GM12878 (cell line): ENCODE measurements around the gene LDLRAP1. TPM values are rescaled to one million over a fixed set of nuclear protein-coding genes. Genes with fewer than 3 reads are reported as not detected.

ENCODE experiments used
- ATAC-seq: fragments of 200-7000 bp; cut with Tn5 transposase; 3 replicates; pipeline ENCODE4 v1.9.1; 2020; ENCODE audit warnings: mild to moderate bottlenecking, moderate library complexity
- BruUV-seq: library from RNA; stranded (reverse); fragments of 400-500 nt; replicated peaks from 2 replicates; lab custom pipeline; 2021; lab: Mats Ljungman, UMichigan
- CTCF ChIA-PET: fragments of 300-600 bp; sonication (Branson Sonifier 250); formaldehyde crosslinking; extraction: SDS; loops from one replicate; lab custom pipeline; 2021; ENCODE audit warnings: inconsistent platforms; lab: Yijun Ruan, JAX
- POLR2A ChIA-PET: fragments of 350-600 bp; formaldehyde crosslinking; extraction: SDS; loops from one replicate; lab custom pipeline; 2021; ENCODE audit warnings: inconsistent platforms; lab: Charles Lee
- RAD21 ChIA-PET: fragments of 300-600 bp; sonication (Branson Sonifier 250); formaldehyde crosslinking; loops from one replicate; lab custom pipeline; 2023; ENCODE audit warnings: antibody characterized with exemption; ENCODE audit not compliant: unreplicated experiment; lab: Charles Lee
- SMC1A ChIA-PET: fragments of 300-600 bp; sonication (Branson Sonifier 250); formaldehyde crosslinking; loops from one replicate; lab custom pipeline; 2023; ENCODE audit not compliant: unreplicated experiment, uncharacterized antibody; lab: Charles Lee
- DNase-seq: peaks from one replicate; pipeline ENCODE4 v3.0.0-alpha.2; 2011; ENCODE audit warnings: low read depth, low spot score
- FAIRE-seq: peaks from 3 replicates; lab custom pipeline; 2011; peaks lifted over from hg19 to GRCh38; lab: Jason Lieb, UNC
- H2AFZ ChIP-seq: 2 replicates; pipeline ENCODE4 v1.6.0; 2011; ENCODE audit warnings: low read depth, low read length, control low read depth; ENCODE audit not compliant: control insufficient read depth
- H3K27ac ChIP-seq: 2 replicates; pipeline ENCODE4 v1.5.1; 2011; ENCODE audit warnings: control low read depth; ENCODE audit not compliant: control insufficient read depth, insufficient read depth
- H3K27me3 ChIP-seq, 2 experiments: replicated peaks in 1 of 2; 2 replicates each; pipeline versions ENCODE4 v1.6.0 to v1.6.1; 2011; ENCODE audit warnings: low read length in 1 of 2; ENCODE audit not compliant: control insufficient read depth in 2 of 2, insufficient read depth in 2 of 2
- H3K36me3 ChIP-seq, 2 experiments: 2 replicates each; pipeline ENCODE4 v1.5.1; 2011; ENCODE audit warnings: low read length in 1 of 2; ENCODE audit not compliant: control insufficient read depth in 2 of 2, insufficient read depth in 2 of 2
- H3K4me1 ChIP-seq: 2 replicates; pipeline ENCODE4 v1.6.1; 2011; ENCODE audit warnings: mild to moderate bottlenecking, low read length, moderate library complexity, mixed read lengths; ENCODE audit not compliant: control insufficient read depth, insufficient read depth
- H3K4me2 ChIP-seq: 2 replicates; pipeline ENCODE4 v1.6.0; 2011; ENCODE audit warnings: control low read depth; ENCODE audit not compliant: control insufficient read depth, insufficient read depth
- H3K4me3 ChIP-seq: fragments of 200-600 bp; sonication (generic); 2 replicates; pipeline ENCODE4 v1.5.1; 2016
- H3K79me2 ChIP-seq: 2 replicates; pipeline ENCODE4 v1.6.0; 2011; ENCODE audit warnings: low read length; ENCODE audit not compliant: control insufficient read depth, insufficient read depth
- H3K9ac ChIP-seq: 2 replicates; pipeline ENCODE4 v1.8.0; 2011; ENCODE audit warnings: low read length, control low read depth, mixed read lengths; ENCODE audit not compliant: control insufficient read depth, insufficient read depth
- H3K9me3 ChIP-seq: replicated peaks from 3 replicates; pipeline ENCODE4 v1.5.1; 2011; ENCODE audit warnings: mild to moderate bottlenecking, low read length; ENCODE audit not compliant: control insufficient read depth, insufficient read depth
- H4K20me1 ChIP-seq: 2 replicates; pipeline ENCODE4 v1.6.0; 2011; ENCODE audit not compliant: control insufficient read depth, insufficient read depth
- BRCA1 ChIP-seq: IDR thresholded peaks from 2 replicates; pipeline ENCODE4 v1.6.1; 2011; ENCODE audit warnings: low read depth, low read length, improper control_type of control experiment
- CBFB ChIP-seq: IDR thresholded peaks from 2 replicates; pipeline ENCODE4 v1.6.1; 2016; ENCODE audit warnings: antibody characterized with exemption, low read depth
- CREB1 ChIP-seq: IDR thresholded peaks from 2 replicates; pipeline ENCODE4 v1.6.1; 2012; ENCODE audit warnings: low read depth, mild to moderate bottlenecking, inconsistent platforms
- KAT2A ChIP-seq: conservative IDR thresholded peaks from 2 replicates; pipeline ENCODE4 v1.6.1; 2011; ENCODE audit warnings: low read depth, low read length; ENCODE audit not compliant: control insufficient read depth
- NR2C2 ChIP-seq: IDR thresholded peaks from 2 replicates; pipeline ENCODE4 v1.6.1; 2011; ENCODE audit warnings: borderline replicate concordance, low read depth; ENCODE audit not compliant: control insufficient read depth, insufficient read length
- SREBF1 ChIP-seq: IDR thresholded peaks from 2 replicates; pipeline ENCODE4 v1.6.1; 2012; ENCODE audit warnings: mild to moderate bottlenecking, low read length
- SREBF2 ChIP-seq: IDR thresholded peaks from 2 replicates; pipeline ENCODE4 v1.6.1; 2012; ENCODE audit warnings: mild to moderate bottlenecking, low read length
- SRF ChIP-seq, 2 experiments: IDR thresholded peaks; 2 replicates each; pipeline ENCODE4 v1.6.1; 2011; ENCODE audit warnings: low read depth in 2 of 2, low read length in 2 of 2, mild to moderate bottlenecking in 1 of 2, moderate library complexity in 1 of 2
- SUZ12 ChIP-seq: fragments of 200-600 bp; sonication (generic); IDR thresholded peaks from one replicate; pipeline ENCODE4 v1.6.1; 2018; ENCODE audit warnings: antibody characterized with exemption, mild to moderate bottlenecking; ENCODE audit not compliant: unreplicated experiment
- TCF12 ChIP-seq: IDR thresholded peaks from 2 replicates; pipeline ENCODE4 v1.6.1; 2011; ENCODE audit warnings: low read depth, mild to moderate bottlenecking, low read length
- ZZZ3 ChIP-seq: IDR thresholded peaks from 2 replicates; pipeline ENCODE4 v1.6.1; 2011; ENCODE audit warnings: low read depth; ENCODE audit not compliant: control insufficient read depth, insufficient read length
- WGBS: methylation state at CpG from one replicate; pipeline ENCODE4 v1.1.6; 2016; ENCODE audit warnings: low lambda C conversion rate; ENCODE audit not compliant: insufficient replicate concordance, insufficient coverage; ENCODE audit errors: missing lambda C conversion rate; 5-methylcytosine and 5-hydroxymethylcytosine counted together
- in situ Hi-C: fragments of 300-500 bp; cut with MboI; formaldehyde crosslinking; loops from 9 replicates; pipeline ENCODE4 v1.14.3; 2018; ENCODE audit warnings: mixed read lengths
- intact Hi-C: fragments of 100-400 bp; cut with micrococcal nuclease; formaldehyde crosslinking; loops from one replicate; pipeline ENCODE4 v1.14.2; 2022; ENCODE audit not compliant: unreplicated experiment
- polyA plus RNA-seq, 11 experiments: library from polyadenylated mRNA; depleted of rRNA in 4 of 11; unstranded in 6 of 11; stranded (reverse) in 5 of 11; fragments of >200 nt; fragmentation: Nextera tagmentation in 4 of 11; fragmentation: Illumina TruSeq in 1 of 11; extraction: Ambion mirVana in 4 of 11; extraction: Trizol in 1 of 11; gene quantifications; 1 replicate in 1 of 11; 2 replicates in 10 of 11; pipeline versions ENCODE4 v1.2.1 to v1.2.3, GENCODE V29; 2011 to 2016; ENCODE audit warnings: inconsistent platforms in 2 of 11, missing spikeins in 2 of 11, low read depth in 1 of 11
- total RNA-seq, 4 experiments: library from RNA; depleted of rRNA in 3 of 4; stranded (reverse); fragments of >200 nt in 3 of 4; fragmentation: Illumina TruSeq in 1 of 4; extraction: Trizol in 1 of 4; gene quantifications; 2 replicates each; pipeline versions ENCODE4 v1.2.1 to v1.2.3, GENCODE V29; 2013 to 2021
- TF ChIP-seq, protein P1 (sequence below): IDR thresholded peaks from 2 replicates; pipeline ENCODE4 v1.6.1; 2012; ENCODE audit warnings: low read length, inconsistent platforms
- TF ChIP-seq, protein P2 (sequence below): IDR thresholded peaks from 2 replicates; pipeline ENCODE4 v1.6.1; 2012; ENCODE audit warnings: low read depth, low read length, improper control_type of control experiment
- TF ChIP-seq, protein P3 (sequence below): fragments of 450-650 bp; IDR thresholded peaks from 2 replicates; pipeline ENCODE4 v1.6.1; 2016; ENCODE audit warnings: mild to moderate bottlenecking
- TF ChIP-seq, protein P4 (sequence below): fragments of 450-650 bp; IDR thresholded peaks from 2 replicates; pipeline ENCODE4 v1.6.1; 2017; ENCODE audit warnings: low read depth, mild to moderate bottlenecking, moderate library complexity
- TF ChIP-seq, protein P5 (sequence below): fragments of 450-650 bp; IDR thresholded peaks from 2 replicates; pipeline ENCODE4 v1.6.1; 2016; ENCODE audit warnings: mild to moderate bottlenecking

Gene LDLRAP1
- total and polyA plus RNA-seq, 10 of the 15 experiments (the other 5 are each of a cell fraction or from before 2014, with no cell fraction given), result 0.43 to 37.6 (median 22.0) TPM

DNA sequence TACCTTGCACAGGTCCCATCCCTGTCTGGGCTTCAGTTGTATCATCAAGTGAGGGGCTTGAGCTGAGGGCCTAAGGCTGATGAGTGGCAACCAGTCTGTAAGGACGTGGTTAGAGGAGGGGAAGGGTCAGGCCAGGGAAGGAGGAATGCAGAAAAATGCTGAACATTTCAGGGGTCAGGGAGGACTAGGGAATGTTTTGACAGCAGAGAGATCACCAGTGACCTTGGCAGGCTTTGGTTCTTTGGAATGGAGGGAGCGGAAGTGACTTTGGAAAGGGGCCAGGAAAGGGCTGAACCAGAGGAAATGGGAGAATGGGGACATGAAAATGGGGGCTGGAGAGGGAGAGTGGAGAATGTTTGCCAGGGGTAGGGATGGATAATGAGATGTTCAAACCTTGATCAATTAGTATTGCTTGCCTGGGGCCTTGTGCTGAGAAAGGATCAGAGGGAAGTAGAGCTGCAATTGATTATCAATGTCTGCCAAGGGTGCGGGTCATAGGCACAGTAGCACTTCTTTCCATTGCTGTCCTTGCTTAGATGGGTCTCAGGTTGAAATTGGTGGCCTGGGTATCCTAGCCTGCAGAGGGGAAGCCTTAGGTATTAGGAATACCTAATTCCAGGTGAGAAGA is 7.4 kb downstream of the LDLRAP1 start:
- Histone ChIP-seq H2AFZ (no peak overlapping the region), H3K27ac (peak overlapping the region; percentile 85), H3K4me1 (peaks cover 53% of the 10 kb centered on the region), H3K36me3 (peaks cover 0 to 3% of the 10 kb centered on the region in 2 experiments; a peak in 2 of 4 replicates), H3K4me3 (no peak overlapping the region), H3K4me2 (peak overlapping the region; percentile 90), H3K27me3 (no peaks in the 10 kb centered on the region), H3K9me3 (no peaks in the 10 kb centered on the region; the same call in 2 of the 3 replicates), H3K79me2 (peaks cover 29% of the 10 kb centered on the region), H4K20me1 (no peaks in the 10 kb centered on the region; the same call in 1 of the 2 replicates), H3K9ac (no peak overlapping the region)
- DNase-seq, result no peak
- ATAC-seq, result no peak
- ChIA-PET SMC1A (interaction anchor here (1.3 to 3.0 kb wide), 4 partner anchors 22 to 126 kb away, joined by 3 to 15 read pairs (median 8); no protein-coding TSS in a partner anchor), RAD21 (interaction anchor here (0.8 to 3.5 kb wide), 10 partner anchors 11 to 353 kb away, joined by 3 to 16 read pairs (median 3); no protein-coding TSS in a partner anchor), CTCF (interaction anchor here (1.1 to 2.3 kb wide), 6 partner anchors 22 to 259 kb away, joined by 3 to 12 read pairs (median 4); no protein-coding TSS in a partner anchor), POLR2A (interaction anchor here (1.1 to 1.5 kb wide), 2 partner anchors 14 to 21 kb away, joined by 3 to 4 read pairs; no protein-coding TSS in a partner anchor)
- BruUV-seq, result no TSS peak
- in situ Hi-C loops (no loop called here), intact Hi-C loops (no loop called here)
- WGBS, result 95% methylated on average over 3 of the region's 3 CpGs
- no peak for FAIRE-seq
- no peak for TF ChIP-seq CREB1
- TF ChIP-seq CBFB, result no peak
- TF ChIP-seq, protein P1, sequence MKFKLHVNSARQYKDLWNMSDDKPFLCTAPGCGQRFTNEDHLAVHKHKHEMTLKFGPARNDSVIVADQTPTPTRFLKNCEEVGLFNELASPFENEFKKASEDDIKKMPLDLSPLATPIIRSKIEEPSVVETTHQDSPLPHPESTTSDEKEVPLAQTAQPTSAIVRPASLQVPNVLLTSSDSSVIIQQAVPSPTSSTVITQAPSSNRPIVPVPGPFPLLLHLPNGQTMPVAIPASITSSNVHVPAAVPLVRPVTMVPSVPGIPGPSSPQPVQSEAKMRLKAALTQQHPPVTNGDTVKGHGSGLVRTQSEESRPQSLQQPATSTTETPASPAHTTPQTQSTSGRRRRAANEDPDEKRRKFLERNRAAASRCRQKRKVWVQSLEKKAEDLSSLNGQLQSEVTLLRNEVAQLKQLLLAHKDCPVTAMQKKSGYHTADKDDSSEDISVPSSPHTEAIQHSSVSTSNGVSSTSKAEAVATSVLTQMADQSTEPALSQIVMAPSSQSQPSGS, result no peak
- no peak for TF ChIP-seq BRCA1
- TF ChIP-seq, protein P2, sequence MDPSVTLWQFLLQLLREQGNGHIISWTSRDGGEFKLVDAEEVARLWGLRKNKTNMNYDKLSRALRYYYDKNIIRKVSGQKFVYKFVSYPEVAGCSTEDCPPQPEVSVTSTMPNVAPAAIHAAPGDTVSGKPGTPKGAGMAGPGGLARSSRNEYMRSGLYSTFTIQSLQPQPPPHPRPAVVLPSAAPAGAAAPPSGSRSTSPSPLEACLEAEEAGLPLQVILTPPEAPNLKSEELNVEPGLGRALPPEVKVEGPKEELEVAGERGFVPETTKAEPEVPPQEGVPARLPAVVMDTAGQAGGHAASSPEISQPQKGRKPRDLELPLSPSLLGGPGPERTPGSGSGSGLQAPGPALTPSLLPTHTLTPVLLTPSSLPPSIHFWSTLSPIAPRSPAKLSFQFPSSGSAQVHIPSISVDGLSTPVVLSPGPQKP, result no peak
- TF ChIP-seq SREBF1, result no peak
- TF ChIP-seq, protein P3, sequence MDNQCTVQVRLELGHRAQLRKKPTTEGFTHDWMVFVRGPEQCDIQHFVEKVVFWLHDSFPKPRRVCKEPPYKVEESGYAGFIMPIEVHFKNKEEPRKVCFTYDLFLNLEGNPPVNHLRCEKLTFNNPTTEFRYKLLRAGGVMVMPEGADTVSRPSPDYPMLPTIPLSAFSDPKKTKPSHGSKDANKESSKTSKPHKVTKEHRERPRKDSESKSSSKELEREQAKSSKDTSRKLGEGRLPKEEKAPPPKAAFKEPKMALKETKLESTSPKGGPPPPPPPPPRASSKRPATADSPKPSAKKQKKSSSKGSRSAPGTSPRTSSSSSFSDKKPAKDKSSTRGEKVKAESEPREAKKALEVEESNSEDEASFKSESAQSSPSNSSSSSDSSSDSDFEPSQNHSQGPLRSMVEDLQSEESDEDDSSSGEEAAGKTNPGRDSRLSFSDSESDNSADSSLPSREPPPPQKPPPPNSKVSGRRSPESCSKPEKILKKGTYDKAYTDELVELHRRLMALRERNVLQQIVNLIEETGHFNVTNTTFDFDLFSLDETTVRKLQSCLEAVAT, result peak; percentile 95
- TF ChIP-seq, protein P4, sequence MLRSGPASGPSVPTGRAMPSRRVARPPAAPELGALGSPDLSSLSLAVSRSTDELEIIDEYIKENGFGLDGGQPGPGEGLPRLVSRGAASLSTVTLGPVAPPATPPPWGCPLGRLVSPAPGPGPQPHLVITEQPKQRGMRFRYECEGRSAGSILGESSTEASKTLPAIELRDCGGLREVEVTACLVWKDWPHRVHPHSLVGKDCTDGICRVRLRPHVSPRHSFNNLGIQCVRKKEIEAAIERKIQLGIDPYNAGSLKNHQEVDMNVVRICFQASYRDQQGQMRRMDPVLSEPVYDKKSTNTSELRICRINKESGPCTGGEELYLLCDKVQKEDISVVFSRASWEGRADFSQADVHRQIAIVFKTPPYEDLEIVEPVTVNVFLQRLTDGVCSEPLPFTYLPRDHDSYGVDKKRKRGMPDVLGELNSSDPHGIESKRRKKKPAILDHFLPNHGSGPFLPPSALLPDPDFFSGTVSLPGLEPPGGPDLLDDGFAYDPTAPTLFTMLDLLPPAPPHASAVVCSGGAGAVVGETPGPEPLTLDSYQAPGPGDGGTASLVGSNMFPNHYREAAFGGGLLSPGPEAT, result no peak
- TF ChIP-seq KAT2A, result no peak
- TF ChIP-seq SRF (IDR thresholded peaks at IDR 0.05; ENCODE audit: low read depth in 2 of 2, low read length in 2 of 2), result peak in 1 of 2 experiments; percentile 64; a peak in 1 of 4 replicates
- peak; percentile 65 for TF ChIP-seq NR2C2
- TF ChIP-seq, protein P5, sequence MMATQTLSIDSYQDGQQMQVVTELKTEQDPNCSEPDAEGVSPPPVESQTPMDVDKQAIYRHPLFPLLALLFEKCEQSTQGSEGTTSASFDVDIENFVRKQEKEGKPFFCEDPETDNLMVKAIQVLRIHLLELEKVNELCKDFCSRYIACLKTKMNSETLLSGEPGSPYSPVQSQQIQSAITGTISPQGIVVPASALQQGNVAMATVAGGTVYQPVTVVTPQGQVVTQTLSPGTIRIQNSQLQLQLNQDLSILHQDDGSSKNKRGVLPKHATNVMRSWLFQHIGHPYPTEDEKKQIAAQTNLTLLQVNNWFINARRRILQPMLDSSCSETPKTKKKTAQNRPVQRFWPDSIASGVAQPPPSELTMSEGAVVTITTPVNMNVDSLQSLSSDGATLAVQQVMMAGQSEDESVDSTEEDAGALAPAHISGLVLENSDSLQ, result no peak
- no peak for TF ChIP-seq TCF12
- TF ChIP-seq SREBF2, result no peak
- no peak for TF ChIP-seq SUZ12
- TF ChIP-seq ZZZ3, result no peak
